A172 (cell line): ENCODE results near the gene ABCD1. TPM values are rescaled to one million over a fixed set of nuclear protein-coding genes. Genes with fewer than 3 reads are reported as not detected.

Source experiments
- DNase-seq: peaks from one replicate; pipeline ENCODE4 v3.0.0-alpha.2; 2015; ENCODE audit warnings: low spot score
- total RNA-seq: library from RNA; depleted of rRNA; stranded (reverse); fragments of >200 nt; shearing (Covaris generic); gene quantifications from 2 replicates; pipeline ENCODE4 v1.2.3, GENCODE V29; 2014; rRNA removed

Gene ABCD1
- total RNA-seq, 1 experiment from 2014 or later, result 44.7 TPM

DNA sequence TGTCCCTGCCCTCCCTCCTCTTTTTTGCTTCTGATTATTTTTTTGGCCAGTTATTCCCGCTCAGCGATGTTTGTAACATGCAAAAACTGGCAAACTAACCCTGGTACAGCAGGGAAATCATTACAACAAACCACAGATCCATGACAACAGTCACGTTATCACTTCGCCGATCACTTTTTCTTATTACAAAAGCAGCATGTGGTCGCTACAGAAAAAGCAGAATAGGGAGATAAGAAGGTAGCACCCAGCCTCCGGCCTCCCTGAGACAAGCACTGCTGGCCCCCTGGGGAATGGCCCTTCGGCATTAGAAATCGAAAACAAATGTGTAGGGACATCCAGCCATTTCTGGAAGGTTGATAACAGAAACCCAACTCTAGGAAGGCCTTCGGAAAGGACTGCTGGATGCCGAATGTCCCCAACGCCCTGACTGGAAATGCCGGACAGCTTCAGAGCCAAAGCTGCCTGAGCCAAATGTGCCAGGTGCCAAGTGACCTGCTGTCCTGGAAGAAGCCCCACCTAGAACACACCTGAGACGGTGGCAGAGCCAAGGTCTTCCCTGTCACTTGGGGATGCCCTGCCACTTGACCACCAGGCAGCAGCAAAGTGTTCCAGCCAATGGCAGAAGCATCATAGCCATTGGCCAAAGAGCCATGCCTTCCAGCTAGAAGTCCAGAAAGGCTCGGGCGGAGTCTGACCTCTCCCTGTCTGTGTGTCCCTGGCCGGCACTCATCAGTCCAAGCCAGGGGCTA lies 66.6 kb downstream of the ABCD1 start:
- no peak for DNase-seq

DNA sequence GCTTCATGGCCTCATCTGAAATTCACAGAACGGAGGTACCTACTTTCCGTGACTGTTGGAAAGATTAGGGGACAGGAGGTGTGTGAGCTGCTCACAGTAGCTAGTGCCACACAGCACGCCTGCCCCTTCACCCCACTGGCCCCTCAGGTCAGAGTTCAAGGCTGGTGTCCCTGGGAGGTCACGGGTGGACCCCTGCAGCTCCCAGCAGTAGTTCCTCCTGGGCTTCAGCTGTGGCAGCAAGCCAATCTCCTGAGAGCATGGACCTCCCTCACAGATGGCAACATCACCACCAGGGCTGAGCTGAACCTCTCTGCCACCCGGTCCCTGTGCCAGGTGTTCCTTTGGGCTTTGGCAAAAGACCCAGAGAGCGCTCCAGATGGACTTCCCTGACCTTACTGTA lies 67.7 kb downstream of the ABCD1 start:
- DNase-seq, result no peak

DNA sequence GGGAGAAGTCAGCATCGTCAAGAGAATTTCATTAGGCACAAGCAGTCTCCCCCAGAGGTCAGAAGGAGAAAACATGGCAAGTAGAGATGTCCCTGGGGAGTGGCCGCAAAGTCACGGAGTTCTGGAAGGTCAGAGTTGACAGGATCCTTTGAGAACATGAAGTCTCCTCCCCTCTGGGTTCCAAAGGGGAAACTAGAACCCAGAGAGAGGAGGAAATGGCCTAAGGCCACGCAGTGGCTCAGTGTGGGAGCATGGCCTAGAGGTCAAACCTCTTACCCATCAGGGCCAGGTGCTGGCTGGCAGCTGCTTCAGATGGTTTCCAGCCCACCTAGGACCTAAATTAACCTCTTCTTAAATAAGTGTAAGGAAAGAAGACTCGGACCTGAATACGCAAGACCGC lies 68.6 kb downstream of the ABCD1 start:
- DNase-seq, result no peak

Other genes starting within 250 kb of the ABCD1 start
- not detected in 2 replicates for gene BGN, start 229.9 kb upstream of the ABCD1 start, total RNA-seq
- gene ATP2B3, start 207.2 kb upstream of the ABCD1 start, total RNA-seq, result not detected in 2 replicates
- gene CCNQ, start 125.7 kb upstream of the ABCD1 start, total RNA-seq, result 74.2 and 87.9 TPM in 2 replicates
- 9.0 and 9.3 TPM in 2 replicates for gene DUSP9, start 77.7 kb upstream of the ABCD1 start, total RNA-seq
- gene PNCK, start 51.0 kb upstream of the ABCD1 start, total RNA-seq, result 0.48 and 2.7 TPM in 2 replicates
- 17.1 and 25.6 TPM in 2 replicates for gene SLC6A8, start 36.9 kb upstream of the ABCD1 start, total RNA-seq
- gene BCAP31, start 469 bp upstream of the ABCD1 start, total RNA-seq, result 523 and 538 TPM in 2 replicates
- gene PLXNB3, start 39.4 kb downstream of the ABCD1 start, total RNA-seq, result 13.8 and 14.3 TPM in 2 replicates
- 0.59 and 2.2 TPM in 2 replicates for gene SRPK3, start 56.2 kb downstream of the ABCD1 start, total RNA-seq
- gene IDH3G, start 69.5 kb downstream of the ABCD1 start, total RNA-seq, result 116 and 127 TPM in 2 replicates
- 227 and 287 TPM in 2 replicates for gene SSR4, start 69.8 kb downstream of the ABCD1 start, total RNA-seq
- gene PDZD4, start 105.7 kb downstream of the ABCD1 start, total RNA-seq, result 8.2 and 10.5 TPM in 2 replicates
- gene L1CAM, start 161.3 kb downstream of the ABCD1 start, total RNA-seq, result 77.7 and 94.0 TPM in 2 replicates
- 2.0 and 2.6 TPM in 2 replicates for gene AVPR2, start 179.8 kb downstream of the ABCD1 start, total RNA-seq
- 1.3 and 5.3 TPM in 2 replicates for gene ARHGAP4, start 201.4 kb downstream of the ABCD1 start, total RNA-seq
- gene NAA10, start 210.2 kb downstream of the ABCD1 start, total RNA-seq, result 210 and 249 TPM in 2 replicates
- 0.62 TPM in 2 replicates for gene RENBP, start 219.8 kb downstream of the ABCD1 start, total RNA-seq
- gene HCFC1, start 247.0 kb downstream of the ABCD1 start, total RNA-seq, result 40.8 and 41.7 TPM in 2 replicates
- 8.6 and 9.6 TPM in 2 replicates for gene TMEM187, start 247.9 kb downstream of the ABCD1 start, total RNA-seq